ENCODE data around the gene SAMD4A. TPM values are rescaled to one million over a fixed set of nuclear protein-coding genes. Genes with fewer than 3 reads are reported as not detected.

The SAMD4A gene
- 15.7 TPM for total RNA-seq

GRCh38 chr14:54566410-54567223 lies at the start of gene SAMD4A:
Gene SAMD4A, plus strand, starts transcription at chr14:54567128. Its CDS starts 789 bp downstream, at chr14:54567917.

Other genes starting within 250 kb of the SAMD4A start
- gene CDKN3, start 170.1 kb upstream of the SAMD4A start, total RNA-seq: 7.5 TPM
- 32.9 TPM for gene CNIH1, start 125.8 kb upstream of the SAMD4A start, total RNA-seq
- 165 TPM for gene GMFB, start 78.1 kb upstream of the SAMD4A start, total RNA-seq
- 13.1 TPM for gene CGRRF1, start 57.2 kb upstream of the SAMD4A start, total RNA-seq

Data from parietal lobe (tissue), 1 donor.